CD1c-positive myeloid dendritic cell (primary cell): Measurements from ENCODE around the gene SUN5.

Experiments
- DNase-seq: peaks from one replicate; pipeline ENCODE4 v3.0.0-alpha.2; 2016; ENCODE audit errors: extremely low spot score

The SUN5 gene

GRCh38 chr20:33026779-33027759 is 22.8 kb upstream of the SUN5 start:
- DNase-seq = no peak

GRCh38 chr20:33026072-33026778 is 22.0 kb upstream of the SUN5 start:
- DNase-seq = no peak

- DNase-seq = no peak
Observed at GRCh38 chr20:33025318-33025876, 21.2 kb upstream of the SUN5 start.

GRCh38 chr20:33024609-33025317 is 20.5 kb upstream of the SUN5 start:
- no peak for DNase-seq

GRCh38 chr20:33024243-33024560 is 20.0 kb upstream of the SUN5 start:
- DNase-seq = no peak

GRCh38 chr20:33023439-33024242 is 19.4 kb upstream of the SUN5 start:
- no peak for DNase-seq

- no peak for DNase-seq
Observed at GRCh38 chr20:33022694-33023438, 18.6 kb upstream of the SUN5 start.

- peak; percentile 1 for DNase-seq
Observed at GRCh38 chr20:33022289-33022688, 18.1 kb upstream of the SUN5 start.

GRCh38 chr20:33021879-33022278 is 17.6 kb upstream of the SUN5 start:
- DNase-seq = no peak

GRCh38 chr20:33020278-33021161 is 16.3 kb upstream of the SUN5 start:
- no peak for DNase-seq

- DNase-seq = no peak
Observed at GRCh38 chr20:33019465-33020277, 15.4 kb upstream of the SUN5 start.

- DNase-seq = no peak
Observed at GRCh38 chr20:33018169-33018931, 14.1 kb upstream of the SUN5 start.

- no peak for DNase-seq
Observed at GRCh38 chr20:33017542-33017941, 13.3 kb upstream of the SUN5 start.

- no peak for DNase-seq
Observed at GRCh38 chr20:33016581-33017109, 12.4 kb upstream of the SUN5 start.

GRCh38 chr20:33015700-33016580 is 11.7 kb upstream of the SUN5 start:
- DNase-seq = no peak

- DNase-seq = no peak
Observed at GRCh38 chr20:33015114-33015484, 10.9 kb upstream of the SUN5 start.
